Suprapubic skin (tissue), 4 donors: ENCODE results near the gene DUS3L.

Source experiments
- POLR2A ChIP-seq, 2 donors: fragments of 450-650 bp; IDR thresholded peaks; one replicate each; pipeline ENCODE4 v1.6.1; 2017; ENCODE audit warnings: antibody characterized with exemption in 2 of 2, mild to moderate bottlenecking in 2 of 2, moderate library complexity in 2 of 2
- POLR2AphosphoS5 ChIP-seq, 3 donors: sonication (generic); formaldehyde crosslinking; IDR thresholded peaks; one replicate each; pipeline ENCODE4 v1.6.1; 2017; ENCODE audit warnings: antibody characterized with exemption in 3 of 3
- TF ChIP-seq, protein P1 (sequence below), 2 donors: fragments of 200-600 bp in 1 of 2; fragments of 450-650 bp in 1 of 2; sonication (generic) in 1 of 2; IDR thresholded peaks; one replicate each; pipeline ENCODE4 v1.5.1; 2016 to 2019; ENCODE audit warnings: antibody characterized with exemption in 2 of 2, mild to moderate bottlenecking in 1 of 2, moderate library complexity in 1 of 2

DNA sequence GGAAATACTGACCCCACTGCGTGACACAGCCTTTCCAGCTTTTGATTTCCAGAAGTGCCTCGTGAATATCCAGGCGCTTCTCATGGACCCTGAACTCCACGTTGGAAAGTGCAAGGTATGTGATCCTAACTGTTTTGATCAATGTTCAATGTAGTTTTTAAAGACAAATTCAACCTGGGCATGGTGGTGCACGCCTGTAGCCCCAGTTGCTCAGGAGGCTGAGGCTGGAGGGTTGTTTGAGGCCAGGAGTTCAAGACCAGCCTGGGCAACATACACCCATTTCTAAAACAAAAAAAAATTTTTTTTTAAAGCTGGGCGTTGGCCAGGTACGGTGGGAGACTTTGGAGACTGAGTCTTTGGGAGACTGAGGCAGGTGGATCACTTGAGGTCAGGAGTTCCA lies 39.3 kb downstream of the DUS3L start:
- TF ChIP-seq, protein P1, sequence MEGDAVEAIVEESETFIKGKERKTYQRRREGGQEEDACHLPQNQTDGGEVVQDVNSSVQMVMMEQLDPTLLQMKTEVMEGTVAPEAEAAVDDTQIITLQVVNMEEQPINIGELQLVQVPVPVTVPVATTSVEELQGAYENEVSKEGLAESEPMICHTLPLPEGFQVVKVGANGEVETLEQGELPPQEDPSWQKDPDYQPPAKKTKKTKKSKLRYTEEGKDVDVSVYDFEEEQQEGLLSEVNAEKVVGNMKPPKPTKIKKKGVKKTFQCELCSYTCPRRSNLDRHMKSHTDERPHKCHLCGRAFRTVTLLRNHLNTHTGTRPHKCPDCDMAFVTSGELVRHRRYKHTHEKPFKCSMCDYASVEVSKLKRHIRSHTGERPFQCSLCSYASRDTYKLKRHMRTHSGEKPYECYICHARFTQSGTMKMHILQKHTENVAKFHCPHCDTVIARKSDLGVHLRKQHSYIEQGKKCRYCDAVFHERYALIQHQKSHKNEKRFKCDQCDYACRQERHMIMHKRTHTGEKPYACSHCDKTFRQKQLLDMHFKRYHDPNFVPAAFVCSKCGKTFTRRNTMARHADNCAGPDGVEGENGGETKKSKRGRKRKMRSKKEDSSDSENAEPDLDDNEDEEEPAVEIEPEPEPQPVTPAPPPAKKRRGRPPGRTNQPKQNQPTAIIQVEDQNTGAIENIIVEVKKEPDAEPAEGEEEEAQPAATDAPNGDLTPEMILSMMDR (IDR thresholded peaks at IDR 0.05), result no peak
- TF ChIP-seq POLR2AphosphoS5 (IDR thresholded peaks at IDR 0.05) (no peak), POLR2A (IDR thresholded peaks at IDR 0.05) (no peak)
